CD4-positive, alpha-beta T cell treated with Interferon gamma for 1 hour (primary cell): ENCODE measurements around the gene THTPA.
A peak's percentile ranks its signal among the peaks of the same experiment; 100 is the strongest.

ENCODE experiments used
- DNase-seq: peaks from one replicate; pipeline ENCODE4 v3.0.0-alpha.2; 2020

Gene THTPA

DNA sequence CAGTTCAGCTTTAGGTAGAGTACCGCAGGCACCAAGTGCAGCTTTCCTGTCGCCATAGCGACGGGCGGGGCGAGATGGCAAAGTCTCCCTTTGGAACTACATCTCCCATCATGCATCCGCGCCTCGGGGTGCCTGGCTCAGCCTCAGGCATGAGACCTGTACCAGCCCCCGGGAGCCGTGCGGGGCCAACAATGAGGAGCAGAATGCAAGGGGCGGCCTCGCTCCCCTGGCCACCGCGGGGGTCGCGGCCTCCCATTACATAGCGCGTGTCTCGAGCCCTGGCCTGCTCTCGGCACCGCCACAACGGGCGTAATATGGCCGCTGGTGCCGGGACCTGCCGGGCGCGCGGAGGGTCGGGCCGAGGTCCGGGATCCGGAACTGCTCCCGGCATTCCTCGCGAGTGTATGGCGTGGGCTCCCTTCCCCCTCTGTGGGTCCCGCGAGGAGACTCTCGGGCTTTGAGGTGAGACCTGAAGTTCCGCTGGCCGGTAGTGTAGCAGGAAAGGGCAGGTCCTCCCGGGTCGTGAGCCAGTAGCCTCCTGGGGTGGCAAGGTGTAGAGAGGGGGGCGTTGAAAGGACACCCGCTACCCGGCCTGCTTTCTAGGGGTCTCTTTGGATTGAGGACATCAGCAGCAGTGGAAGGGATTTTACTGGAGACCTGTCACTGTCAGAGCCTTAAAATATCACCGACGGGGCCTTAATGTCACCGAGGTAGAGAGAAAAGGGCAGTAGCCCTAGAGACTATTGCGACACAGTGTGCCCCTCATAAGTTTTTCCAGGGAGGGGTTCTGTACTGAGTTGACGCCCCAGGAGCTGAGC is at the start of gene THTPA:
TSS of gene THTPA (plus strand) at position 390 of the 818 bp plus-strand sequence. CDS start 487 bp downstream, outside the sequence.
- peak; percentile 92 for DNase-seq

DNA sequence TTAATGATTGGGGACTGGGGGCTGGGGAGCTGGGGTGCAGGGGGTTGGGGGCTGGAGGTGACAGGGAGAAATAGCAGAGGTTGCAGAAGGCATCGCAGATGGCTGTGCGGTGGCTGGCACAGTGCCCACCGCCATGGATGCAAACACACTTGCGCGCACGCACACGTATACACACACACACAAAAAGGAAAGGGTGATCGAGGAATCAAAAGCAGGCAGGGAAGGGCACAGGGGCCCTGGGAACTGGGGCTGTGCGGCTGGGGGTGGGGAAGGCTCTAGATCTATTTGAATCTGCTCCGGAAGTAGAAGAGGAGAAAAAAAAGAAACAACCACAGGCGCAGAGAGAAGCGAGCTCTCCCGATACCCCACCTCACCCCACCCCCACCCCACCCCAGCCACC is 43.9 kb upstream of the THTPA start:
- DNase-seq, result no peak

DNA sequence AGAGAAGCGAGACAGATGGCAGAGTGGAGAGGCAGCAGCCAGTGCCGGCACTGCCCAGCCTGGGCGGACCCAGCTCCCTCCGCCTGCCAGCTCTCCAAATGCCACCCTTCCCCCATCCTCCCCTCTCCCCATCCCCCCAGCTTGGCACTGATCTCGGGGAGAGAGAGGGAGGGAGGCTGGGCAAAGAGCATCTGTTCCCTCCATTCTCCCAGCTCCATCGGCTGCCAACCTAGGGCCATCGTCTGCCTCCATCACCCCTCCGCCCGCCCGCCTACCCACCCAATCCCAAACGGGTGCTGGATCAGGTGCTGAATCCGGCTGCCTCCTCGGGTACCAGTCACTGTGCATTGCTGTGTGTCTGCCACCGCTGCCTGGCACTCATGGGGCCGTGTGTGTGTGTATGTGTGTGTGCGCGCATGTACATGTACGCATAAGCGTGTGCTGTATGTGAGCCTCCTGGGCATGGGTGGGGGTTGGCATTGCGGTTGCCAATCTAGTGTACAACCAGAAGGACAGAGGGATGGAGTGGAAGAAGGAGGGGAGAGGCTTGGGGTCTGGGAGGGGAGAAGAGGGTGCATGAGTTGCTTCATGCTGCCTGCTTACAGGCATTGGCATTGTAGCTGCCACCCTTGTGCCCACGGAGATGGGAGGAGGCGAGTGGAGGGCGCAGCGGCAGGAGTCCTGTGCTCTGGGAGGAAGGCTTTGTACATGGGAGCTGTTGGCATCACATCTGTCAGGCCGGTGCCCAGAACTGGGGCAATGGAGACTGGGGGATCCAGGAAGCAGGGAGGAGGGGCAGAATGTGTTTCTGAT is 42.9 kb upstream of the THTPA start:
- DNase-seq, result no peak

- DNase-seq, result no peak
These were observed 42.0 kb upstream of the THTPA start for GRCh38 chr14:23513818-23514643.

- DNase-seq, result no peak
These were observed 41.5 kb upstream of the THTPA start for GRCh38 chr14:23514644-23514957.

DNA sequence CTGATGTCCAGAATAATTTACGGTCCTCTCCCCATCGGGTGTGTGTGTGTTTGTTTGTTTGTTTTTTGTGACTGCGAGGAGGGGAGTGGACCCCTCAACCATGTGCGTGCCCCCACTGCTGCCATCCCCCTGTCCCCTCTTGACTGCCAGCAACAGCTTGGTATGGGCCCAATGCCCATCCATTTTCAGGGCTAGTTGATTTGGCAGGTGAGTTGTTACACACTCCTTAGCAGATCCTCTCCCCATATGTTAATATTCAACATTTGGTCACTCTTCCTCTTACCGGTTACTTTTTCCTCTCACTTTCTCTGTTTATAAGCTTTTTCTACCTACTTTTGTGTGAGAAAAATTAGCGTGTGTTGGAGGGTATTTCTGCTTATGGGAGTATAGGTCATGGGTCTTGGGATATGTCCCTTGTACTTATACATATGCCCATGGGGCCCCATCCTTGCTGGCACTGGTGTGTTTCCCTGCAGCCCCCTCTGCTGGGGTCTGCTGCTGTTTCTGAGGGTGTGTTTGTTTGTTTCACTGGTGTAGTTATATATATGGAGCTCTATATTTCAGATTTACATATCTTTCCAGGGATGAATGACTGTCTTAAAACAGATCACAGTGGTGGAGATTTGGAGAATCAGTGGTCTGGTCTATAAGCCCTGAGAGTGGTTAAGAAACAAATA is 38.3 kb upstream of the THTPA start:
- no peak for DNase-seq

DNA sequence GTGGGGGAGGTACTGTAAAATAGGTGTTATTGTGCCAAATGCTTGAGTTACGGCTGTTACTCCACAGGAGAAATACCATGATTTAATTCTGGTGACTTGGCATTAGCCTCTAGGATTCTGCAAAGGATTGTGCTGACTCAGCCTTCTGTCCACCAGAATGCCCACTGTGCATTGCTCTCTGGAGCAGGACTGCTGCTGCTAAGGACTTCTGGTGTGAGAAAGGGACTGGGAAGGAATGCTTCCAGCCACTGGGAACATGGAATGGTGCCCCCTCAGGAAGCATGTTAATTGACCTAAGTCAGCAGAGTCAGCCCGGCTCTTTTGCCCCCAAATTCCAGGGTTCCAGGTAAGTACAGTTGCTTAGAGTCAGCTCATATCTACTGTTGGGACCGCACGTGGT is 37.4 kb upstream of the THTPA start:
- DNase-seq, result no peak

DNA sequence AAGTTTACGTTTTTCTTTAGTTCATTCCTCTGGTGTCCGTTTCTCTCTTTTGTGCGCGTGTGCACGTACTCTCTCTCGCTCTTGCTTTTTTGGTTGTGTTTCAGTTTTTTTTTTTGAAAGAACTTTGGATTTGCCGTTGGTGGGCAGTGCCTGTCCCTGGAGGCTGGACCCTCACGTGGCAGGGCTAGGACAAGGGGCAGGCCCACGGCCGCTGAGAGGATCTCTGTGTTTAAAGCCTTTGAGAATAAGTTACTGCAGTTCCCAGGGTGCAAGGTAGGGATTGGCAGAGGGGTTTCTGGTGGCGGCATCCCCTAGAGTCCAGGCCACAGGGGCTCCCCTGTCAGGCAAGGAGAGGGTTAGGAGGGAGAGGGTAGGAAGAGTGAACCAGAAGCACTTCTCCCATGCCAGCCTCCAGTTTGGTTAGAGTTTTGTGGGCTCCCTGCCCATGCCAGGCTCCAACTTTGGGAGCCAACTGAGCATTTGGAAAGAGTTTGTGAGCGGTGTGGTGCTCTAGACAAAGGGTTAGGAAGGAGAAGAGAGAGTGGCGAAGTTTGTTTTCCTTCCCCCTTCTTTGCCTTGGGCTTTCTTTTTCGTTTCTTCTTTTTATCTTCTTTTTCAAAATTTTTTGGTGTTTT is 35.1 kb upstream of the THTPA start:
- DNase-seq, result no peak

DNA sequence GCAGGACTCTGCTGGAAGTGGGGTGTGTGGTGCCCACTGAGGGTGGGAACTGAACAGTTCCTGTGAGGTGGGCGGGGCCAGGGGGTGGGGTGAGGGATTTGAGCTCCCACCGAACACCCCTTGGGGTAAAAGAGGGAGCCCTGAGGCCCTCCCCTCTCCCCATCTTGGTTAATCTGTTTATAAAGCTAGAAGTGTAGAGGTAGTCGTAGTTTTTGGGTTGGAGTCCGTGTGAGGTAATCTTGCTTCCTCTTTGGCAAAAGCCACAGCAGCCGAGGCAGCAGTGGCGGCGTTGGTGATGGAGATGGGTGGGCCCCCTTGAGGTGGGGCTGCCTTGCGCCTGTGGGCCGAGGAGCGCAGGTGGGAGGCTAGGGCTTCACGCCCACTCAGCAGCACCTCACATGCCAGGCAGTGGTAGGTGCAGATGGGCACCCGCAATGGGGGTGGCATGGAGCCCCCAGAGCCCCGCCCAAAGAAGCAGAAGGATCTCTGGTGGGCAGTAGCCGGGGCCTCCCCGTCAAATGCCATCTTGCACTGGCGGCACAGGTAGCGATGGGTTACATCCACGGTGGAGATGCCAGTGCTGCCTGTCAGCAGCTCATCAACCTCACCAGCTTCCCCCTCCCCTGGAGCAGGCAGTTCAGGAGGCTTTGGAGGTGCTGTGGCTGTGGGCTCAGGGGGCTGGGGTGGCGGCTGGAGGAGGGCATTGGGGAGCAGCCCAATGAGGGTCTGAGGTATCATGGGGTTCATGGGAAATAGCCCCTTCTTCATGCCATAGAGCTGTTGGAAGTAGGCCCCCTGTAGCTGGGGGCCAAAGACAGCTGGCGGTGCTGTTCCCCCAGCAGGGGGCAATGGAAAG is 34.1 kb upstream of the THTPA start:
- DNase-seq, result no peak

DNA sequence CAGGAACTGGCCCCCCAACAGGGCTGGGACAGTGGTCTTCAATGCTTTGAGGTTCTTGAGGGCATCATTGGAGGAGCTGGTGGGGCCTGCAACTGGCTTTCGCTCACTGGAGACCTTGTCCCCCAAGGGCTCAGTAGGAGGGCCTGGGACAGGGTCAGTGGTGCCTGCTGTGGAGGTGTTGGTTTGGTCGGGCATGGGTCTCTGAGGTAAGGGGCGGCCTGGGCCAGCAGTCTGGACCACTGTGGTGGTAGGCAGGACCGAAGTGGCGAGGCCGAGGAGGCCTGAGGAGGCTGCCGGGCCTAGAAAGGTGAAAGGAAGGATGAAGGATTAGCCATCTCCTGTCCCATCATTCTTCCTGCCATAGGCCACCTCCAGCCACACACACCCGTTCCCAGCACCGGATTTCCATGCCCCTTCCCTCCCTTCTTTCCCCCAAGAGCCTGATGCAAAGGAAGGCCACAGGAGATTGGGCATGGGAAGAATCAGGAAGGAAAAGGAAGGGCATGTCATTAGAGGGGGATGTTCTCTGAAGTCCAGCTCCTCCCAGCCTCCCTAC is 33.4 kb upstream of the THTPA start:
- DNase-seq, result no peak

DNA sequence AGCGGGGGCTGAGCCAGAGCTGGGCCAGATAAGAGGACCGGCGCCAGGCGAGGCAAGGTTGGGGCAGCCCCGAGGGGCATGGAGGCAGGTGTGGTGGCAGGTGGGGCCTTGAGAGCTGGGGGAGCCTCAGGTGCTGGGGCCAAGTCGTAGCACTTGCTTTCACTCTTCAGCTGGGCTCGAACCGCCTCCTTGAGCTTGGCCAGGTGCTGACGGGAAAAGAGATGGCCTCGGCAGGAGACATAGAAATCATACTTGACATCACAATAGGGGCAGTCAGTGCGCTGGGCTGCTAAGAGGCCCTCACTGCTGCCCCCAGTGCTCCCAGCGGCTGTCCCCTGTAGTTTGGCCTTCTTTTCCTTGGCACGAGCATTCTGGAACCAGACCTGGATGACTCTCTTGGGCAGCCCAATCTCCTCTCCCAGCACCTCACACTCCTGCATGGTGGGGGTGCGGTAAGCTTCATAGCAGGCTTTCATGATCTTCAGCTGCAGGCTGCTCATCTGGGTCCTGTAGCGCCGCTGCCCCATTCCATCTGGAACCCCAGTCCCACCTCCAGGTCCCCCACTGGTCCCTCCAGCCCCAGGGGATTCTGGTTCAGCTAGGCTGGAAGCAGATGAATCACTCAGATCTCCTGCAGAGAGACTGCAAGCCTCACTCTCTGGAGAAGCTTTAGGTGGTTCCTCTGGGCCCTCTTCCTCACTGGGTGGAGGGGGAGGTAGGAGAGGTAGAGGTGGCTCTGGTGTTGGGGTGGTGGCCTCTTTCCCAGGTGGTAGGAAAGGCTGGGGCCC is 32.6 kb upstream of the THTPA start:
- DNase-seq, result no peak

GRCh38 chr14:23524954-23525353 is 31.1 kb upstream of the THTPA start:
- no peak for DNase-seq

- no peak for DNase-seq
These were observed 30.5 kb upstream of the THTPA start for GRCh38 chr14:23525611-23526010.

DNA sequence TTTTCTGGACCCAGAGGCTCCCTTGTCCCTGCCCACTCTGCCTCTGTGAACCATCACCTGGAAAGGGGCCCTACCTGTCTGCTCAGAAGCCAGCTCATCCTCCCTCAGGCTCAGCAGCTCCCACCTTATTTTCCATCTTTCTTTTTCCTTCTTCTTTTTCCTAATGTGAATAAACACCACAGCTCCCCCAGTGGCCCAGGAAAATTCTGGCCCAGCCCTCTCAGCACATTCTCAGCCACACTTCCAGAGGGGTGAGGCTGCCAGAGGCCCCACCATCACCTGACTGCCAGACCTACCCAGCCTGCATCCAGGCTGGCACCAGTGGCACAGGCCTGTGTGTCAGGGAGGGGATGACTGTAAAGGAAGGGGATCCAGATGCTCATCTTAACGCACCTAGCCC is 27.5 kb upstream of the THTPA start:
- DNase-seq, result no peak

GRCh38 chr14:23529016-23529415 is 27.1 kb upstream of the THTPA start:
- DNase-seq, result no peak

DNA sequence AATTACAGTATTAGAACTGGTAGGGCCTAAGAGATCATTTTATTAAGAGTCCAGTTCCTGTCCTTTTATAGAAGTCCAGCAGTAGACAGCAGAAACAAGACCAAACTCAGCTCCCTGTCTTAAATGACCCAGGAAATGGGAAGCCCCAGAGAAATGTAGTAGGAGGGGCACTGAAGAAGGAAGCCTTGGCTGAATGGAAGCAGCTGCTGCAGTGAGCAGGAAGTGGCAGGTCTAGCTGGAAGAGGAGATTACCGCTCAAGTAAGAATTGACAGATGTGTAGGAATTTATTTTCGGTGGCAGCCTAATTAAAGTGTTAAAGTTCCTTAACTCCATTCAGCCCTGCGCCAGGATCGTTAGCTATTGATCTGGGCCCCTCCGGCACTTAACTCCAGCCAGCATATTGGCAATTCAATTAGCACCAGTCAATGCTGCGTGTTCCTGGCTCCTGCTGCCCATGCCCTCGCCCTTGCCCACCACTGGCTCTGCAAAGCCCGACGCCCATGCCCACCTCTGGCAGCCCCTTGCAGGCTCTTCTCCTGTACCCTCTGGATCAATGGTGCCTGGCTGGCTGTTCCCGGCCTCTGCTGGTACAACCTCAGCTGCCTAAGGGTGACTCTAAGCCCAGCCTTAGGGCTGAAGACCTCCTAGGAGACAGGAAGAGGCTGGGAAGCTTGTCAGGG is 25.6 kb upstream of the THTPA start:
- DNase-seq, result no peak

- DNase-seq, result no peak
These were observed 24.7 kb upstream of the THTPA start for GRCh38 chr14:23531391-23531790.

DNA sequence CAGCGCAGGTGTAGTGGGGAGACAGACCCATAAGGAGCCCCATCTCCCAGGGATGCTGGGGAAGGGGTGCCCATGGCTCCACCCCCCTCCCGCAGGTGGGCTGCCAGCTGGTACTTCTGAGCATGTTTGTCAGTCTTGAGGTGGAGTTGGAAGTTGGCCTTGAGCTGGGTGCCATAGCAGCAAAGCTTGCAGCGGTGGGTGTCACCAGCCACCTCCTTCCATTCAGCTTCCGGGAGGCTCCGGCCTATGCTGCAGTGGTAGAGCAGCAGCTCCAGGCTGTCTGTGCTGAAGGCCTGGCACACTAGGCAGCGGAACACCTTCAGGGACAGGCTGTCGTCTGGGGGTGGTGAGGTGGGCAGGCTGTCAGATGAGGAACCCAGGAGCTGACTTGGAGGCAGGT is 23.4 kb upstream of the THTPA start:
- no peak for DNase-seq

- no peak for DNase-seq
These were observed 22.2 kb upstream of the THTPA start for GRCh38 chr14:23533652-23534435.
